Thyroid gland (tissue), 4 donors: ENCODE results near the gene NDUFS4.

Experiments used
- POLR2A ChIP-seq, 2 donors: fragments of 450-650 bp; IDR thresholded peaks; one replicate each; pipeline ENCODE4 v1.6.1; 2017; ENCODE audit warnings: antibody characterized with exemption in 2 of 2, mild to moderate bottlenecking in 2 of 2, moderate library complexity in 1 of 2
- TF ChIP-seq, protein P1 (sequence below), 6 experiments: fragments of 200-600 bp in 3 of 6; fragments of 450-650 bp in 3 of 6; sonication (generic) in 3 of 6; IDR thresholded peaks; one replicate each; pipeline ENCODE4 v1.5.1; 2016 to 2019; ENCODE audit warnings: antibody characterized with exemption in 6 of 6, mild to moderate bottlenecking in 2 of 6, inconsistent platforms in 1 of 6, moderate library complexity in 1 of 6

DNA sequence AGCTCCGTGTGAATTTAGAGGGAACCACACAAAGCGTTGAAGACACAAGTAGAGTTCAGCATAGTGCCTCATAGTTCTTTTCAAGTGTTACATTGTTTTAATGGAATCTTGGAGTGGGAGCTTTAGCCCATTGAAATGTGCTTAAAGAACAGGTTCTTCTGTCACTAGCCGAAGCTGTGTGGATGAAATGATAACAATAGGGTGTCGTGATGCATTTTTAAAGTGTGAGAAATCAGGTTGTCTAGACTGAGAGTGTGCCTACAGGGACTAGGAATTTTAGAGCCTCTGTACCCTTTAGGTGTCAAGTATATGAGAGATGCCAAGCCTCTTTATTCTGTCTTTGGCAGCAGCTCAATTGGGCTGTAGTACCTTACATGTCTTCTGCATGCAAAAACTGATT is 83.0 kb downstream of the NDUFS4 start:
- TF ChIP-seq POLR2A (IDR thresholded peaks at IDR 0.05), result no peak
- TF ChIP-seq, protein P1, sequence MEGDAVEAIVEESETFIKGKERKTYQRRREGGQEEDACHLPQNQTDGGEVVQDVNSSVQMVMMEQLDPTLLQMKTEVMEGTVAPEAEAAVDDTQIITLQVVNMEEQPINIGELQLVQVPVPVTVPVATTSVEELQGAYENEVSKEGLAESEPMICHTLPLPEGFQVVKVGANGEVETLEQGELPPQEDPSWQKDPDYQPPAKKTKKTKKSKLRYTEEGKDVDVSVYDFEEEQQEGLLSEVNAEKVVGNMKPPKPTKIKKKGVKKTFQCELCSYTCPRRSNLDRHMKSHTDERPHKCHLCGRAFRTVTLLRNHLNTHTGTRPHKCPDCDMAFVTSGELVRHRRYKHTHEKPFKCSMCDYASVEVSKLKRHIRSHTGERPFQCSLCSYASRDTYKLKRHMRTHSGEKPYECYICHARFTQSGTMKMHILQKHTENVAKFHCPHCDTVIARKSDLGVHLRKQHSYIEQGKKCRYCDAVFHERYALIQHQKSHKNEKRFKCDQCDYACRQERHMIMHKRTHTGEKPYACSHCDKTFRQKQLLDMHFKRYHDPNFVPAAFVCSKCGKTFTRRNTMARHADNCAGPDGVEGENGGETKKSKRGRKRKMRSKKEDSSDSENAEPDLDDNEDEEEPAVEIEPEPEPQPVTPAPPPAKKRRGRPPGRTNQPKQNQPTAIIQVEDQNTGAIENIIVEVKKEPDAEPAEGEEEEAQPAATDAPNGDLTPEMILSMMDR (IDR thresholded peaks at IDR 0.05), result no peak
